Activated naive CD4-positive, alpha-beta T cell treated with anti-CD3 and anti-CD28 coated beads, Interleukin-2, amount 50 U/mL, for 72 hours (primary cell): ENCODE results near the gene LHX5. TPM values are rescaled to one million over a fixed set of nuclear protein-coding genes. Genes with fewer than 3 reads are reported as not detected.

Experiments used
- ATAC-seq, 2 donors: fragments of 150-1000 bp; cut with Tn5 transposase; 2 replicates each; pipeline ENCODE4 v1.10.0; 2021; ENCODE audit warnings: mild to moderate bottlenecking in 2 of 2, moderate library complexity in 2 of 2
- DNase-seq, 2 donors: peaks; one replicate each; pipeline ENCODE4 v3.0.0; 2021 to 2022; ENCODE audit warnings: low spot score in 2 of 2
- H3K27ac Mint-ChIP-seq, 2 donors: one replicate each; pipeline ENCODE4 v1.8.0; 2022; ENCODE audit warnings: mild to moderate bottlenecking in 2 of 2, mixed read lengths in 2 of 2
- H3K36me3 Mint-ChIP-seq, 2 donors: one replicate each; pipeline ENCODE4 v1.8.0; 2022; ENCODE audit warnings: mixed read lengths in 2 of 2
- H3K9me3 Mint-ChIP-seq, 2 donors: one replicate each; pipeline ENCODE4 v1.8.0; 2022; ENCODE audit warnings: mixed read lengths in 2 of 2
- total RNA-seq, 2 donors: library from RNA; stranded (reverse); gene quantifications; one replicate each; pipeline ENCODE4 v1.2.3, GENCODE V29; 2022

Gene LHX5
- total RNA-seq, 2 donors from 2014 or later, result not detected

DNA sequence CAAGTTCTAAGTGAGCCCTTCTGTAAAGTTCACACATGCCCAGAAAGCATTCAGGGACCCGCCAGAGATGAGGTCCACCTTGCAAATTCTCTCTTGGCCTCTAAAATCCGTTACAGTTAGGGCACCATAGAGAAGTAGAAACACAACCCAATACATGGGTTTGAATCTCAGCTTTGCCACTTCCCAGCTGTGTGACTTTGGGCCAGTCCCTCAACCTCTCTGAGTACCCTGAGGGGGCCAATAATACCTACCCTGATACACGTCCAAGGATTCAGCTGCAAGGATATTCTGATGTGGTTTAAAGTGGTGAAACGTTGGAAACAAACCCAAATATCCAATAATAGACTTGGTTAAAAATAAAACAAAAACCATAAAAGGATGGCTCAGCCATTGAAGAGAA lies 11.7 kb downstream of the LHX5 start:
- Mint-ChIP-seq H3K27ac (no peak overlapping the region), H3K9me3 (no peaks in the 10 kb centered on the region)
- no peak for ATAC-seq

DNA sequence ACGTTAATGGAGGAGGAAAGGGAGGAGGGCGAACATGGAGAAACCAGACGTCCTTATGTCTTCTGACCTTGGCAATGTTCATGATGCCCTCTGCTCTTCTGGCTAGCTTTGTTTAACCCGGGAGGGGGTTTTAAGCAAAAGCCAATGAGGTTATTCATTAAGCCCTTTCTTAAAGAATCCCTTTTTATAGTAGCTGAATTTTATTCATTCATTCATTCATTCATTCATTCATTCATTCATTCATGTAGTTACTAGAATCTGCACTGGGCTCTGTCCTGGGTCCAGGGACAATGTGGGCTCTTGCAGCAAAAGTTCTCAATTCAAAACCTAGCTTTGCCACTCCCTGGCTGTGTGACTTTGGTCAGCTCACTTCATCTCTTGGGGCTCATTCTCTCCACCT lies 14.0 kb downstream of the LHX5 start:
- H3K27ac Mint-ChIP-seq, result peak overlapping the region in 1 of 2 donors; percentile 55
- ATAC-seq, result no peak

More for the DNA sequence above, 11.7 kb downstream of the LHX5 start:
- DNase-seq, result no peak
- peaks cover 6 to 7% of the 10 kb centered on the region in 2 donors for H3K36me3 Mint-ChIP-seq

DNA sequence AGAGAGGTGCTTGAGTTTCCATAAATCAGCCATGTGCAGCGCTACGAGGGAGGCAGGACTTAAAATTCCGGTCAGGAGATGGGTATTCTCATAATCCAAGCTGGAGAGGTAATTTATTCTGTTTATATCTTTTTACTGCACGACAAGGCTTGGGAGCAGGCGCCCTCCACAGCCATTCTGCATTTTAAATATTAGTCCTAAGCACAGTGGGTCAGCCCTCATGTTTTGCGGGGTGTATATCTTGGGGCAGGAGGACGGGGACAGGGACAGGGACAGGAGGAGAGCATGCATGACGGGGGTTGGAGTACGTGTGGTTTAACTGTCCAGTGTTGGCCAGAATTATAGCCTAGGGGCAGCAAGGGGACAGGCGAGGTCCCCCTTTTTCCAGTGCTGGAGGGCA lies 14.5 kb downstream of the LHX5 start:
- ATAC-seq, result no peak
- no peaks in the 10 kb centered on the region for H3K36me3 Mint-ChIP-seq
- H3K9me3 Mint-ChIP-seq, result no peaks in the 10 kb centered on the region
- peak overlapping the region in 1 of 2 donors; percentile 55 for H3K27ac Mint-ChIP-seq
- no peak for DNase-seq

More for the DNA sequence above, 14.0 kb downstream of the LHX5 start:
- no peak for DNase-seq
- Mint-ChIP-seq H3K9me3 (no peaks in the 10 kb centered on the region), H3K36me3 (no peaks in the 10 kb centered on the region)

DNA sequence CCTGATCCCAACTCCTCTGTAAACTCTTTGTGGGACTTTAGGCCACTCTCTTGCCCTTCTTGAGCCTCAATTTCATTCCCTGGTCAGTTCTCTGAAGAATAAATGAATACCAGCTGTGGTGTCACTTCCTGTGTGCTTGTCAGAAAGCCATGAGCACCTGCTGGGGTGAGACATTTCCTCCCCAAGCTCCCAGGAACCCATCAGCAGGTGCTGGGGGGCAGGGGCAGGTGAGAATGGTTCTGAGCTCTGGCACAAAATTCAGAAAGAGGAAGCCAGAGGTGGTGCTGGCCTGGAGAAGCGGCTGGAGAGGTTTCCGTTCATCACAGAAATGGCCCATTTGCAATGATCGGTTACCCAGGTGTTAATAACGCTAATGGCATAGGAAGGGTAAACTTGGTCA lies 14.9 kb downstream of the LHX5 start:
- DNase-seq (no peak), ATAC-seq (no peak)
- Mint-ChIP-seq H3K36me3 (no peaks in the 10 kb centered on the region), H3K27ac (no peak overlapping the region), H3K9me3 (no peaks in the 10 kb centered on the region)

DNA sequence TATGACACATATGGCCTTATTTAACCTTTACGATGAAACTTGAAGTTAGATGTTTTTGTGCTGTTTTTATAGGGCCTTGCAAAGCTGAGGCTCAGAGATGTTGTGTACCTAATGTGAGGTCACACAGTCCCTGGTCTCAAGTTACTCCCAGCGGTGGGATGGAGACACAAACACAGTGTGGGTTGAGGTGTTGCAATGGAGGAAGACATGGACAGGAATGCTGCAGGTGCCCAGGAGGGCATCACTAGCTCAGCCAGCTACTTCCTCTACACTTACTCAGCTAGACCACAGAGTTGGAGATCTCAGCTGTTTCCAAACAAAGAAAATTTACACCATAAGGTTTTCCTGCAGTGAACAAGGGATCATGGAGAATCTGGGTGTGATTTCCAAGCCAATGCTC lies 15.5 kb downstream of the LHX5 start:
- ATAC-seq (no peak), DNase-seq (no peak)
- Mint-ChIP-seq H3K36me3 (no peaks in the 10 kb centered on the region), H3K27ac (no peak overlapping the region), H3K9me3 (no peaks in the 10 kb centered on the region)

DNA sequence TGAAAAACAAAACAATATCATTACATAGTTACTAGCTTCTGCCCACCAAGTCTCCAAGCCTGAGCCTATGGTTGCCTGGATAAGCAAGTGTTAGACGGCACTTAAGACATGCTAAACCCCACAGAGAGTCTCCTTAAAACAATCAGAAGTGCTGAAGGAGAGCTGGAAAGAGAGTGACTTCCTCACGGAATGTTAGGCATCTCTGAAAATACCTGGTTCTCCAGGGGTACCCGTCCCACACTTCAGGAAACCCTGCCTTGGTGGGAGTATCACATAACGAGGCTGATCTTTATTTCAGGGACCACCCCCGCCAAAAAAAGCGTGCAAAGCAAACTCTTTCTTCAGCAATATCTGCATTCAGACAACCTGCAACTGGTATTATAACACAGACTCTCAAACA lies 18.3 kb downstream of the LHX5 start:
- Mint-ChIP-seq H3K27ac (no peak overlapping the region), H3K9me3 (no peaks in the 10 kb centered on the region), H3K36me3 (no peaks in the 10 kb centered on the region)
- DNase-seq (no peak), ATAC-seq (no peak)

DNA sequence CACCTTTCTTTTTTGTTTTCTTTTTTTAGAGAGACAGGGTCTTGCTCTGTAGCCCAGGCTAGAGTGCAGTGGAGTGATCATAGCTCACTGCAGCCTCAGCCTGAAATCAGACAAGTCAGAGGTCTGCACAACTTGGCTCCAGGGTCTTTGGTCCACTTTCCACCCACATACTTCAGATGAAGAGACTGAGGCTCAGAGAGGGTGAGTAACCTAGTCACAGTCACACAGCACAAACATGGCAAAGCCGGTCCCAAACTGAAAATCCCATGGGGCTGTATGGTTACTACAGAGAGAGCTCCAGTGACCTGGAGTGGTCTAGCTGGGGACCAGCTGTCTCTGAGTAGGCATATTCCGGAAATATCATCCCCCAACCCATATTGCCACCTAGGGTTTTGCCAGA lies 19.2 kb downstream of the LHX5 start:
- Mint-ChIP-seq H3K27ac (no peak overlapping the region), H3K36me3 (no peaks in the 10 kb centered on the region)
- no peak for ATAC-seq

DNA sequence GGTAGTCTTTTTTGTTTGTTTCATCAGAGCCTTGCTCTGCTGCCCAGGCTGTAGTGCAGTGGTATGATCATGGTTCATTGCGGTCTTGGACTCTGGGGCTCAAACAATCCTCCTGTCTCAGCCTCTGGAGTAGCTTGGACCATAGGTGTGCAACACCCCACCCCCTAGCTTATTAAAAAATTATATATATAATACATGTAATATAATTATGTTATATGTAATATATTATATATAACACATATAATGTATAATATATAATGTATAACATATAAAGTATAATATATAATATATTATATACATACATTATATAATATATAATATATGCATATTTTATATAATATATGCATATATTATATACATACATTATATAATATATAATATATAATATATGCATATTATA lies 21.8 kb downstream of the LHX5 start:
- DNase-seq (no peak), ATAC-seq (no peak)
- H3K27ac Mint-ChIP-seq, result no peak overlapping the region
- H3K36me3 Mint-ChIP-seq, result peaks cover 5 to 7% of the 10 kb centered on the region in 2 donors
- no peaks in the 10 kb centered on the region for H3K9me3 Mint-ChIP-seq

More for the DNA sequence above, 19.2 kb downstream of the LHX5 start:
- no peaks in the 10 kb centered on the region for H3K9me3 Mint-ChIP-seq
- no peak for DNase-seq

DNA sequence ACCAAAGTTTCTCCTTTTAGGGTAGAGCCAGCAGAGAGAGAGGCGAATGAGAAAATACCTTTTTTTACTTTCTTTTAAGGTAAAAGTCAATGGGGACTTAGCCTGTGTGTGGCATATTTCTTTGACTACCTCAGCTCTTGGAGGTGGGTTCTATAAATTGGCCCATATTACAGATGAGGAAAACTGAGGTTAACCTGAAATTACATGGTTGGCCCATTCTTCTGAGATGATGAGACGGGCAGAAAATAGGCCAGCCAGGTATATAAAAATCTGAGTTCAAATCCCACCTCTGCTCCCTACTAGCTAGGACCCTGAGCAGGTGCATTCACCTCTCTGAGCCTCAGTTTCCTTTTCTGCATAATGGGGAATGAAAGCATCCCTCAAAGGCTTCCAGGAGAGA lies 22.4 kb downstream of the LHX5 start:
- DNase-seq, result no peak
- no peaks in the 10 kb centered on the region for H3K9me3 Mint-ChIP-seq
- no peak for ATAC-seq
- H3K36me3 Mint-ChIP-seq, result peaks cover 5 to 9% of the 10 kb centered on the region in 2 donors
- no peak overlapping the region for H3K27ac Mint-ChIP-seq

DNA sequence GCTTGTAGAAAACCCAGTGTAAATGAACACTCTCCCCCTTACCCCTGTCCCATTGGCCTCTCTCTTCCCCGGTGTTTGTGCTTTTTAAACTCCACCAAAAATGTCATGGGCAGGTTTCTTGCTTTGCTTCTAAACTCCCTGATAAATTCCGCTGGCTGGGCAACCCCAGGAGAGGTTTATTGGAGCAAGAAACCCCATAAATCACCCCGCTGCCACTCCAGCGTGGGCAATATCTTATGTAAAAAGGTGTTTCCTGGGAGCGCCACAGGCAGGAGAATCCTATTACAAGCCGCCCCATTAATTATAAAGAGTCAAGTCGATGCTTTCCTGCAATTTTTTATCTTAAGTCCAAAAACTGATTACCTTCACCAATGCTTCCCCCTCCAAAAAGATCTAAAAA lies 22.8 kb downstream of the LHX5 start:
- Mint-ChIP-seq H3K36me3 (peaks cover 5 to 9% of the 10 kb centered on the region in 2 donors), H3K27ac (no peak overlapping the region), H3K9me3 (no peaks in the 10 kb centered on the region)
- ATAC-seq (no peak), DNase-seq (no peak)

DNA sequence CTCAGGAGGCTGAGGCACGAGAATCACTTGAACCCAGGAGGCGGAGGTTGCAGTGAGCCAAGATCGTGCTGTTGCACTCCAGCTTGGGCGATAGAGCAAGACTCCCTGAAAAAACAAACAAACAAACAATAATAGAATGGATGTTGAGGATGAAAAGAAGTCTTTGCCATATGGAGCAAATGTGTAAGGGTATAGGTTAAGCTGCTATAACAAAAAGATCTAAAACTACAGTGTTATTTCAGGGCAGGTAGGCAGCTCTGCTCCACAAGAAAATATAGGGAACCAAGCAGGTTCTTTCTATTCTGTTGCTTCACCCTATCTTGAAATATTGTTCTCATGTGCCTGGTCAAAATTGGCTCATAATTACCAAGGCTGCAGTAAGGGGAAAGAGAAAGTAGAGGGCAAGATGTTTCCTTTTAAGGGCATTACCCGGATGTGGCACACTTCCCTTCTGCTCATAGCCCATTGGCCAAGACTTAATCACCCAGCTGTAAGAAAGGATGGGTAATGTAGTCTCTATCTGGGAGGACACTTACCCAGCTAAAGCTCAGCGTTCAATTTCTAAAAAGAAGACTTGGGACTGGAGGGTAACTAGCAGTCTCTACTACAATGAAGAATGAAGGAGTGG lies 26.0 kb downstream of the LHX5 start:
- DNase-seq (no peak), ATAC-seq (peak in 1 of 2 donors; percentile 46)
- no peaks in the 10 kb centered on the region for H3K9me3 Mint-ChIP-seq
- no peak overlapping the region for H3K27ac Mint-ChIP-seq
- peaks cover 5 to 9% of the 10 kb centered on the region in 2 donors for H3K36me3 Mint-ChIP-seq

DNA sequence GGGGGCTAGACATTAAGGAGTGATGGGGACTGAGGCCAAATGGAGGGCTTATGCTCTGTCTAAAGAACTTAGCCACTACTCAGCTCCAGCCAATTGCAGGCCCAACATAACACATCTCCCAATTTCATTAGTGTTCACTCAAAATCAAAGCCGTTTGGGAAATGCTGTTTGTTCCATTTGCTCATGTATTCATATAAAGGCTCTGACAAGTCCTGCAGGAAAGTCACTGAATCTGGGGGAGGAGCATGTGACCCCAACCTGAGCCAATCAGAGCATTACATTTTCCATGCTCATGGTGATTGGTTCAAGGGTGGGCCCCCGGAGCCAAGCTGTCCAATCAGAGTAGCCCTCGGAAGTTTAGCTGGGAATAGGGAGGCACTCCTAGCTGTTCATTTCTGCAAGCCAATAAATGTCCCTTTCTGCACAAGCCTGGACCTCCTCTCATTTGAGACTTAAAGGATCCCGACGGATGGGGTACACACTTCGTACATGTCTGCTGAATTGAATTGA lies 28.6 kb downstream of the LHX5 start:
- Mint-ChIP-seq H3K9me3 (no peaks in the 10 kb centered on the region), H3K36me3 (peaks cover 5 to 9% of the 10 kb centered on the region in 2 donors), H3K27ac (no peak overlapping the region)

DNA sequence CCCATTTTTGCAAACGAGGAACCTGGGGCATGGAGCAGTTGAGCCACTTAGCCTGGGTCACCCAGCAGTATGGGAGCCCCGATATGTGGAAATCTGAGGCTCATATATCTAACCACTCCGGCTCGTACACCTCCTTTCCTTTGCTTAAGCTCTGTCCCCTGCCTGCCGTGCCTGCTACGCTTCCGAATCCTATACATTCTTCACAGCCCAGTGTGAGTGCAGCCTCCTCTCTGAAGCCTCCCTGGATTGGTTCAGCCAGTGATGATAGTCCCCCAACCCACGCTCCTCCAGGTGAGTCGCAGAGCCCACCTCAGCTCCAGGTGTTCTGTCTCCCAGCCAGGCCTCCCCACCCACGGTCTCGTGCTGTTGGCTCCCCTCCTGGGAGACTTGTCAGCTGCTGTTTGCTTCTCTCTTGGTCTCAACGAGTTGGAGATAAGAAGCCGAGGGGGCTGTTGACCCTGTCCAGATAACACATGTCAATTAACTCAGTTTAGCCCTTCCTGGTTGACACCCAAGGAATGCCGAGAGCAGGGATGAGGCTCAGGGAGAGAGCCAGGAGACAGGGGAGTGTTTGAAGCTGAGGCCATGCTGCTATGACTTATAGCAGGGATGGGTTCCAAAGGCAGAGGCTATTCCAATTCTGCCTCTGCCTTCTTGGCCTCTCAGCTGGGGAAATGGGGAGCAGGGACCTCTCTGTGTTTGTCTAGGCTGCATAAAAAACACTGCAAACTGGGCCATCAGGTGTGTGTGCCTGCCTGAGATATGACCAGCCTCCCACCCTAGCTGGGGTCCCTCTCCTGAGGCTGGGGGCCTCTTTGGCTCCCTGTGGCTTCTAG lies 30.5 kb downstream of the LHX5 start:
- Mint-ChIP-seq H3K27ac (no peak overlapping the region), H3K9me3 (no peaks in the 10 kb centered on the region), H3K36me3 (peaks cover 5 to 9% of the 10 kb centered on the region in 2 donors)
- ATAC-seq (no peak), DNase-seq (no peak)

More for the DNA sequence above, 28.6 kb downstream of the LHX5 start:
- ATAC-seq (no peak), DNase-seq (no peak)

DNA sequence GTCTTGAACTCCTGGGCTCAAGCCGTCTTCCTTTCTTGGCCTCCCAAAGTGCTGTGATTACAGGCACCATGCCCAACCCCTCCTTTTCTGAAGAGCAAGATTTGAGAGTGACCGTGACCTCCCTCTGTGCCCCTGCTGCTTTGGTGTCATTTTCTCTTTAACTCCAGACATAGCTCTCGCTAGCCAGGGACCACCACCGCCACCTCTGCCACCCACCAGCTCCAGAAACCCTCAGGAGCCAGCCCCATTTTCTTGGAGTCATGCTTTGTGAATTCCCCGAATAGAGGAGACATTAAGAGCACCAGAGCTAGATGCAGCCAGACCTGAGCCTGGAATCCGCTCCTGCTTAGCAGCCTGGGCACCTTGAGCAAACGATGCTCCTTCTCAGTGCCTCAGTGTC lies 31.3 kb downstream of the LHX5 start:
- ATAC-seq, result no peak
- Mint-ChIP-seq H3K27ac (no peak overlapping the region), H3K36me3 (peaks cover 5 to 7% of the 10 kb centered on the region in 2 donors), H3K9me3 (no peaks in the 10 kb centered on the region)
- DNase-seq, result no peak

DNA sequence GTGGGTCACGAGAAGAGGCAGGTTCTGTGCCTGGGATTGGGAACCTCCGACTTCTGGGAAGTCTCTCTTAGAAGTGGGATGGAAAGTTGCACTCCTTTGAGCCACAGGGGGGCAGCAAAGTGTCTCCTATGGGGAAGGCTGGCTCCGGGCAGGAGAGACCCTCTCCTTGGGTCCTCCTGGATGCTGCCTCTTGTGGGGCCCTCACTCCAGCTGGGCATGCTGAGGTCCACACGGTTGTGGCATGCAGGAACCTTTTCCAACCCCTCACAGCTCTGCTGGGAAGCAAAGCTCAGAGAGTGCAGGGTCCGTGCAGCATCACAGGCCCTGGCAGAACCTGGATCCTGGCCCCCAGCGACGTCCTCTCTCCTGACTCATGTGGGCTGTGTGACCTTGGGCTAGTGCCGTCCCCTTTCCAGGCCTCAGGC lies 32.1 kb downstream of the LHX5 start:
- Mint-ChIP-seq H3K9me3 (no peaks in the 10 kb centered on the region), H3K36me3 (peaks cover 0 to under 1% of the 10 kb centered on the region in 2 donors), H3K27ac (no peak overlapping the region)
- no peak for DNase-seq
- no peak for ATAC-seq

DNA sequence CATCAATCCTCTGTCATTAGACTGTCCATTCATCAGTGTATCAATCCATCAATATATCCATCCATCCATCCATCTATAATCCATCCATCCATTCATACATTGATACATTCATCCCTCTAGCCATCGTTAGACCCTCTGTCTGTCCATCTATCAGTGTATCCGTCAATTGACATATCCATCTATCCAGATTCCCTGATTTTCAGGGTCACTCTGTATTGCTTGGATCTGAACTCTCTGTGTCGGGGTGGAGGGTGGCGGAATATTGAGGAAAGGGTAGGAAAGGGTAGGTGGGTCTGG lies 32.4 kb downstream of the LHX5 start:
- H3K27ac Mint-ChIP-seq, result no peak overlapping the region
- no peak for ATAC-seq

DNA sequence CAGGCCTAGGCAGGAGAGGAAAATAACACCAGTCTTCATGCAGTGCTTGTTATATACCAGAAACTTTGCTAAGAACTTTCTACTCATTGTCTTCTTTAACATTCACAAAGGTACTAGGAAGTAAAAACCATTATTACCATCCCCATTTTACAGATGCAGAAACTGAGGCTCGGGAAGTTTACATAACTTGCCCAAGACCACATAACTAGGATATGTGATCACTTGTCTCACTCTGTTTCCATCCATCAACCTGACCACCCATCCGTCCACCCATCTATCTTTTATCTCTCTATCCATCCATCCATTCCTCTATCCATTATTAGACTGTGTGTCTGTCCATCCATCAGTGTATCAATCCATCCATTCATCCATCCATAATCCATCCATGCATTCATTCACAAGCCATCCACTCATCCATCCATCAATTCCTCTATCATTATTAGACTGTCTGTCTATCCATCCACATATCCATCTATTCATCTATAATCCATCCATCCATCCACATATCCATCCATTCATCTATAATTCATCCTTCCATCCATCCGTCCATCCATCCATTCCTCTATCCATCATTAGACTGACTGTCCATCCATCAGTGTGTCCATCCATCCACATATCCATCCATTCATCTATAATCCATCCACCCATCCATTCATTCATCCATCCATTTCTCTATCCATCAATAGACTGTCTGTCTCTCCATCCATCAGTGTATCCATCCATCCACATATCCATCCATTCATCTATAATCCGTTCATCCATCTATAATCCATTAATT lies 33.0 kb downstream of the LHX5 start:
- DNase-seq (no peak), ATAC-seq (no peak)
- no peaks in the 10 kb centered on the region for H3K36me3 Mint-ChIP-seq
- H3K27ac Mint-ChIP-seq, result no peak overlapping the region
- H3K9me3 Mint-ChIP-seq, result no peaks in the 10 kb centered on the region

More for the DNA sequence above, 32.4 kb downstream of the LHX5 start:
- no peak for DNase-seq
- Mint-ChIP-seq H3K9me3 (no peaks in the 10 kb centered on the region), H3K36me3 (no peaks in the 10 kb centered on the region)
